22Rv1 (cell line): Measurements from ENCODE around the gene TNRC6C.
"Not testable (repeated sequence)": the region's sequence is repeated elsewhere in the genome, so short reads cannot be mapped to it uniquely, and the experiment has no call there.

Experiments used
- H3K27ac ChIP-seq: fragments of 450-650 bp; 2 replicates; pipeline ENCODE4 v1.5.1; 2017
- CTCF ChIP-seq: fragments of 450-650 bp; IDR thresholded peaks from 2 replicates; pipeline ENCODE4 v1.5.1; 2017; ENCODE audit warnings: mild to moderate bottlenecking
- ZFX ChIP-seq: fragments of 450-650 bp; IDR thresholded peaks from 2 replicates; pipeline ENCODE4 v1.6.1; 2017; ENCODE audit warnings: antibody characterized with exemption, borderline replicate concordance

The TNRC6C gene

GRCh38 chr17:77935121-77935571 is 23.4 kb upstream of the TNRC6C start:
- TF ChIP-seq ZFX: no peak
- TF ChIP-seq CTCF: no peak
- no peak overlapping the region for H3K27ac ChIP-seq

- not testable (repeated sequence) for H3K27ac ChIP-seq
Observed at GRCh38 chr17:77935744-77936143, 22.8 kb upstream of the TNRC6C start.

DNA sequence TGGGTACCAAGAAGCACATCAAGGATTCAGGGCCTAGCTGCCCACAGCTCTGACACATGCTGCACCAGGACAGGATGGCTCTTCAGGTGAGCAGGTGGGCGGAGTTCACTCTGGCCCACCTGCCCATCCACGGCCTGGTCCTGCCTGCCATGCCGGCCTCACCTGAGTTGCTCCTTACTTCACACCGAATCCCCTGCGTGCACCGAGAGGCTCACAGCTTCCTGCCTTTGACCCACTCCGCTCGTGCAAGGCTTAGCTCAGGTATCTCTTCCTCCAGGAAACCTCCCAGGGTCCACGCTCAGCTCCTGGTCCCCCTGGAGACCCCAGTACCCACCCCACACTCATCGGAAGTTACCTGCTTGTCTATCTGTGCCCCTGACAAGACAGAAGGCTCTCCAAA is 21.6 kb upstream of the TNRC6C start:
- H3K27ac ChIP-seq: no peak overlapping the region
- TF ChIP-seq CTCF (no peak), ZFX (no peak)

- TF ChIP-seq ZFX (no peak), CTCF (no peak)
- H3K27ac ChIP-seq: no peak overlapping the region
Observed at GRCh38 chr17:77941004-77941403, 17.5 kb upstream of the TNRC6C start.

GRCh38 chr17:77942112-77942988 is 16.2 kb upstream of the TNRC6C start:
- no peak for TF ChIP-seq CTCF
- no peak for TF ChIP-seq ZFX

GRCh38 chr17:77943971-77944370 is 14.5 kb upstream of the TNRC6C start:
- H3K27ac ChIP-seq: no peak overlapping the region
- TF ChIP-seq CTCF (no peak), ZFX (no peak)

More at GRCh38 chr17:77942112-77942988, 16.2 kb upstream of the TNRC6C start:
- no peak overlapping the region for H3K27ac ChIP-seq

DNA sequence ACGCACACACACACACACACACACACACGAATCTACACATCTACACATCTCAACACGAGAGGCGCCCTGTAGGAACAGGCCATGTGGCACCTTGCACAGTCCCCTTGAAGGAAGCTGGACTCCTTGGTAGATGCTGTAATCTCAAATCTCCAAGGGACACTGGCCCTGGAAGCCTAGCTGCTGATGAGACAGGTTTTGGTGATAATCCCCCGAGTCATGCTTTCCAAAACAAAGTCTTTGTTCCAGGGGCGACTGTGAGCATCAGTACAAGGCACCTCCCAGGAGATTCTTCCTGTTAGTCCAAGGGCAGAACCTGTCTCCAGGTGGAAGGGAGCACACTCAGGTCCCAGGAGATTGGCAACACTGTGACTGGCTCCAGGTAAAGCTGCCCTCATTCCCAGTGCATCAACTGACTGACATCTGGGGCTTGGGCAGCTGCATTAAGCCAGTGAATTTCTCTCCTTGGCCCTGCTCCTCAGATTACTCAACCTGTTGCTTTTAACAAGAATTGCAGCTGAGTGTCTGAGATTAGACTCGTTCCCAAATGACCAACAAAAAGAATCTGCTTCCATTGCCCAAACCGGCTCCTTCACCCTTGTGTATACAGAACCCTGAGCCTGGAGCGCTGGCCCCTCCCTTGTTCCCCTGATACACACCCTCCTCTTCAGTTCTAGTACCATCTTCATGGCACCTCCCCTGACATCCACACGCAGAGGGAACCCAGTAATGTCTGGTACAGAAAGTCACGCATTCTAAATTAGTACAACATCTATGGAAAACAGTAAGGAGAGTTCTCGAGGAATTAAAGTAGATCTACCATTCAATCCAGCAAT is 13.9 kb upstream of the TNRC6C start:
- H3K27ac ChIP-seq: no peak overlapping the region
- TF ChIP-seq CTCF: no peak
